ENCODE measurements around the gene TMTC2. TPM values are rescaled to one million over a fixed set of nuclear protein-coding genes. Genes with fewer than 3 reads are reported as not detected.

Gene TMTC2
- total RNA-seq, 1 donor from 2014 or later = 37.3 TPM

DNA sequence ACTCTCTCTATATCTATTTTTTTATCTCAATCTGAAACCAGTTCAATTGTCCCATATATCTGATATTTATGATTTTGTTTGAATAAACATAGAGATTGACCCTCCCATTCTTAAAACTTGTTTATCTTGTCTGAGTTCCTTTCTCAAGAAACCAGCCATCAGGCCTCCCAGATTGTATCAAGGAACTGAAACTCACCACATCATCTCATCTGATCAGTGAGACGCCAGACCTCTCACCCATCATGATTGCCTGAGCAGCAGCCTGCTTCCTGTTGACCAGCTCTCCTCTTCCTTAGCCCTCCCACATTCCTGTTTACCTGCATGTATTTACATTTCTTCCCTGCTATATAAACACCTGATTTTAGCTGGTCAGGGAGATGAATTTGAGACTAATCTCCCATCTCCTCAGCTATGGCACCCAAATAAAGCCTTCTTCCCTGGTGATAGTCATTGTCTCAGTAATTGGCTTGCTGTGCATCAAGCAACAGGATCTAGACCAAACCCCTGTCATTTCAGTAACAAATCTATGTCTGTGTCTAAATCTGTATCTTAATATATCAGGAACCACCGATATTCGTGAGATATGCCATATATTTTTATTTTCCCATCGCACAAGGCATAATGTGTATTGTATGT lies 323.6 kb downstream of the TMTC2 start:
- DNase-seq (ENCODE audit: low spot score) = no peak

DNA sequence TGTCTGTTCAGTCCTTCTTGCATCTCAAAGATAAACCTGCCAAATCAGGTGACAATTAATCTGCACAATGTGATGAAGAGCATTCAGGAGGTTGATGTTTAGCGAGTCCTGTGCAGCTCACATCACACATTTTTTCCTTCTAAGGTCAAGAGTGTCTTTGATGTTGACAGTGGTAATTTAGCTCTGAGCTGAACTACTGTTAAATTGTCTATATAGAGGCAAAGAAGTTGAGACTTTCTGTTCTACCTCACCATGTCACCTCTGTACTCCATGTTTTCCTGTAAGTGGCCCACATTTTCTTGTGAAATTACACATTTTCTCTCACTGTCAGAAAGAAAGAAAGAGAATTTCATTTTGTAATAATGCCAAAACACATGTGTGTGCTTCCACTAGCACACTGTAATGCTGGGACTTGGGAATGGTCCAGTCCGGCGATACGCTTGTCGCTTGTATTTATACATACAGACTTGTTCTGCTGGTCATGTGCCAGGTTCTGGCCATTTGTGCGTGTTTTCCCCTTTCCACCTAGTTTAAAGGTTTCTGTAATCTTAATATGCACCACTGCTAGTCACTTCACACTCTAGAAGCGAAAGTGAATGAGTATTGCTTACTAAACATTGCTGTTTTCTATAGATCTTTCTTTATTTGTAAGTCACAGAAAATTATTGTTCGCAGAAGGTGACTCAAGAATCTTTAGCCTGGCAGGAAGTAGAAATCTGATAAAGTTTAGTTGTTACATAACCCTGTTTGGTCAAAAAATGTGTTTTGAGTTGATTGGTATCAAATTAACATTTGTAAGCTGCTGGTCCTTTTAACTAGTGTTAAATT lies 328.9 kb downstream of the TMTC2 start:
- DNase-seq (ENCODE audit: low spot score) = no peak

DNA sequence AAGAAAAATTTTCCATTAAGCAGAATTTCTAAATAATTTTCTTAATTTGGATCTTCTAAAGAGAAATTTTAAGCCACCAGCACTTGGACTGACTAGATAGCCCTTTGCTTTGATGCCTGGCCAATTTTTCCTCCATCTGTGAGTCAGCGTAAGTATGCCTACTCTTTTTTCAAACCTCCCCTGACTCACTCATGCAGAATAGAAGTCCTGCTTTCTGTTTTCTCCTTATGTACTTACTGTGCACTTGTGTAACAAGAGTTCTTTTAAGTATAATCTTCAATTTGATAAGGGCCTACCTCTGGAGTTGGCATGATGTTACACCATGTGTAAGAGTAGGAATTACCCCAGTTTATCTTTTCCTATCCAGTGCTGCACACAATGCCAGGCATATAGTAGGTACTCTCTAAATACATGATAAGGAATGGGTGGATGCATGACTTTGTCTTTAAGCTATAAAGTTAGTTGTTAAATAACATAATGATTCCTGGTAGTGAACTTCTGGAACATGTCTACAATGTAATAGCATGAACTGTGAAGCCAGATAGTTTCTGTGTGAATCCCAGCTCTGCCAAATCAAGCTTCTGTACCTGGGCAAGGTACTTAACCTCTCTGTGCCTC lies 329.6 kb downstream of the TMTC2 start:
- DNase-seq (ENCODE audit: low spot score) = peak; percentile 95

DNA sequence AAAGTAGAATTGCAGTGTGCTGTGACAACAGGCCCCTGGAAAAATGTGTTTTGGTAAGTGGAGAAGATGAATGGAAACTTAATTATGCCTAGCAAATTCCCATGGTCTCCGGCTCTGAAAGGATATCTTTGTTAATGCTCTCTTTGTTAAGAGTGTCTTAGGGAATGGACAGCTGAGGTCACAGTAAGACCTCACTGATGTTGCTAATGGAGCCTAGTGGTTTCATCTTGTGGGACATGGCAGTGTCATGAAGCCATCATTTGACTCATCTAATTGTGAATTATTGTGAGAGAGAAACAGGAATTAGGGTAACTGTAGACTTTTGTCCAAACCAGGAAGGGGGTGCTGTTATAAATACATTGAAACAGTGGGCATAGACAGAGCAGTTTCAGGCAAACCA lies 330.3 kb downstream of the TMTC2 start:
- no peak for DNase-seq (ENCODE audit: low spot score)

DNA sequence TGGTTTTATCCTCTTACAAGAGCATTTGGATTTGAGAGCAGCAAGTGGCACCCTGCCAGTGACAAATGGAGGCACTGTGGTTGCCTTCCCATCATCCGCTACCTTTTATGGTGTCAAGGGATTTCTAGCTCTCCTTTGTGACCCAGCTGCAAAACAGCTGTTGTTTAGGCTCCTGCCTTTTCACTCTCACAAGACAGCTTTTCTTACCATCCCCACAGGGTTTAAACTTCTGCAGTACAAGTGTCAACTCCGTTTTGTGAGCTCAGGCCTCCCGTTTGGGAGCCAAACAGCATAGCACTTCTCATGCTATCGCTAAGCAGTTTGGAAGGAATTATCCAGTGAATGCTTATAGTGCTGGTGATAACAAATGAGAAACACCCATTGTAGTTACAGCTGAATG lies 331.4 kb downstream of the TMTC2 start:
- peak; percentile 83 for DNase-seq (ENCODE audit: low spot score)

DNA sequence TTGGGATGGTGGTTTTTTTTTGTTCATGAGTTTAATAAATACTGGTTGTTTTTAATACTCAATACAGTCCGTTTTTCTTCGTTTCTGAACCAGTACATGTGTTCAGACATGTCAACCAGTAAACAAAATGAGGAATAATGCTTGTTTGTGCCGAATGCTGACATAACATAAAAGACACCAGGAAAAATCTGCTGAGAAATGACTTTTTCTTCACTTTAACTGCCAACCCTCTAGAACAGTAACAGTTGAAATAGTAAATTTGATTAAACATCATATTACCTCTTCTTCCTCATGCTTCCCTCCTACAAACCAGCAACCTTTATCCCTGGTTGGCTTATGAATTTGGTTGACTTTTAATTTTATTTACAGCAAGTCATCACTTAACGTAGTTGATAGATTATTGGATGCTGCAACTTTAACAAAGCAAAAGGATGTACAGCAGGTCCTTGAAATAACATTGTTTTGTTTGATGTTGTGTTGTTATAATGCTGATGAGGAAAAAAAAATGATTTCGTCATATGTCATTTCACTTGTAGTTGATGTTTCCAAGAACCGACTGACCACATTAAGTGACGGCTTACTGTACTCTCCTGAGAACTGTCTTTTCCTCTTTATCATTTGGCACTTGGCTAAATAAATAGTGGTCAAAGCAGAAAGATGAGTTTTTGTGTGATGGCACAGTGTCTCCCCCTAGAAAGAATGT lies 340.5 kb downstream of the TMTC2 start:
- no peak for DNase-seq (ENCODE audit: low spot score)

DNA sequence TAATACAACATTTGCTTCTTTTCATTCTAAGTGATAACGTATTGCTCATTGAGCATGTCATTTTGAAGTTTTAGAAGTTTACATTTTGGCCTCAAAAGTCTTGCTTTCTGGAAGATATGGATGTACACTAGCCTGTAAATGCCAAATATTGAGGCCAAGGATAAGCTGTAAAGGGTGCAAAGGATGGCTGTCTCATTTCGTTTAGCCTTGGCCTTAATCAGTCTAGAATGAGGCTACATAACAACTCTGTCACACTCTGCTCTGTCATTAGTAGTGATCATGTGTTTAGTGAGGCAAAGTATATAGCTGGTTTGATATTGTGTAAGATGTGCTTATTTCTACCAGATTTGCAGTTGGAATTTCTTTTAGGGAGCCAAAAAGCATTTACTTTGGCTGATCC lies 344.5 kb downstream of the TMTC2 start:
- DNase-seq (ENCODE audit: low spot score) = no peak

DNA sequence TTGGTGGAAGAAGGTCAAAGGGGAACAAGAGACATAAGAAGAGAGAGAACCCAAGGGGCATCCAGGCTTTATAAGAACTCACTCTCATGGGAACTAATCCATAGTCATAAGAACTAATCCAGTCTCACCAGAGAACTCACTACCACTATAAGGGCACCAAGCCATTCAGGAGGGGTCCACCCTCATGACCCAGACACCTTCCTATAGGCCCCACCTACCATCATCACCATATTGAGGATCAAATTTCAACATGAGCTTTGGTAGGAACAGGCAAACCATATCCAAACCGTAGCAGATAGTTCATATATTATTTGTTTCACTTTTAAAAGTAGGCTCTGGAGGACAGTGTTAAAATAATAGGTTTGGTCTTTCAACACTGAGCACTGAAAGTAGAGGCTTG lies 350.1 kb downstream of the TMTC2 start:
- no peak for DNase-seq (ENCODE audit: low spot score)

DNA sequence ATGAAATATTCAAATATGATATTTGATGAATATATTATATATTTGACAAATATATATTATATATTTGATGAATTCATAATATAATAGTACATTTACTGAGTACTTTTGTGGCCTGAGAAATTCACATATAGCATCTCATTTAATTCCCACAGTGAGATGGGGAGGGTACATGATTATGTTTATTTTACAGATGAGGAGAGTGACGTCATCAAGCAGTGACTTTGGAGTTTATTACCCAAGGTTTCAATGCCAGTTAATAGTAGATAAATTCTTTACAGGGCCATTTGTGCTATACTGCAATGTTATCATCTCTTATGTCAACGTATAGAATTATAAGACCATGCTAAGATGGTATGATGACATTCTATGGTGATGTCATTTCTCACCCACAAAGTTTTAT lies 352.7 kb downstream of the TMTC2 start:
- DNase-seq (ENCODE audit: low spot score) = no peak

DNA sequence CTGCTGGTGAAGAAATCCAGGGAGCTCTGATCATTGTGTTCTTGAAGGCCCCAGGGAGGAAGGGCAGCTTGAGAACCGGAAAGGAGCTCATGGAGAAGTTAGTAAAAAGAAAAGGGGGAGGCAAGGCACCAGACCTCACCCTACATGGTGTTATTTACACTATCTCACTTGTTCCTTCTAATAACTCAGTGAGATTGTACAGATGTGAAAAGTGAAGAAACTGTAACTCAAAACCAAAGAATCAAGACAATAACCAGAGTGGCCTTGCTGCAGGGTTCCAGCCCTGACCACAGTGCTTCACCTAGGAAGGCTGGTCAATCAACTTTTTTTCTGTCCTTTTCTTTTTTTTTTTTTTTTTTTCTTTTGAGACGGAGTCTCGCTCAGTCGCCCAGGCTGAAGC lies 353.6 kb downstream of the TMTC2 start:
- no peak for DNase-seq (ENCODE audit: low spot score)

DNA sequence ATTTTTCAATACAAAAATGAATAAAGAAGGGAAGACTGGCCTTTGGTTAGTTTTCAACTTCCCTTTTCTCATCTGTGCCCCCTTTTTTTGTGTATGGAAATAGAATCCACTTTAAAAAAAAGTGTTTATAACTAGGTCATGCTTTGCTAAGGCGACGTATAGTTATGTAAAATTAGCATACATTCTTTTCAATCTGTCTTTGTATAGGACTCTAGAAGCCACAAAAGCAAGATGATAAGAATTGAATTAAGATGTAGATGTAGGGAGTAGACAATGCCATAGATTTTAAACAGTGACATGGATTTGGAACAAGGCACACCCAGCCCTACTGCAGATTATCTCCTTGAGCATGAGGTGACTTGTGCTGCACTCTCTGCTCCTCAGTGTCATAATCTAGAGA lies 354.3 kb downstream of the TMTC2 start:
- DNase-seq (ENCODE audit: low spot score) = no peak

DNA sequence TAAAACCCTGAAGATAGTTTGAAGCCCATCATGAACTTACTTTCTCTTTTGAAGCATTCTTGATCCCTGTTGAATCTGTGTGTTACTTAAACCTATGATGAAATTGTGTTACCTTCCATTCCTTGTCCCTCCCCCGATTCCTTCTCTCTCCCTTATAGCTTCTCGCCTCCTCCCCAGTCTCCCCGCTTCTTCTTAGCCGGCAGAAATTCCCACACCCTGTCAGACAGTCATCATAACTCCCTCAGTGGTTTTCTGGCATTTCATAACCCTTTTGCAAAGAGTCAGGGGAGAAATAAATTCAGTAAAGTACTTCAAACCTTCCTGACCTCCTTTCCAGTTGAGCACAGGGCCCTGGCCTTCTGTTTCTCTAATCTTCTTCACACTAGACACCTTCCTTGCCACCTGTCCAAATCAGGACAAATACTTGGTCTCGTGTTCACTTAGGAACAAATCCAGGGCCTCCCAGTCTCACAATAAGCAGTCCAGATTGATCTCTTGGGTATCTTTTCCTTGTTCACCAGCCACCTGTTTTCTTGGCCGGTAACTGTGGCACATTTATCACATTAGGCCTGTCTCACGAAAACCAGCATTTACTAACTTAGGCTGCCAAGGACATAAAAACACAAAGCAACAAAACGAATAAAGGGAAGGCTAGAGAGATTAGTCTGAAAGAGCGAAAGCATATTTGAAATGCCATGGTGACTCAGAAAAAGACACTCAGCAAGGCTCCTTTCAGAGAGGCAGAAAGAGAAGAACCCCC lies 355.9 kb downstream of the TMTC2 start:
- peak; percentile 40 for DNase-seq (ENCODE audit: low spot score)

DNA sequence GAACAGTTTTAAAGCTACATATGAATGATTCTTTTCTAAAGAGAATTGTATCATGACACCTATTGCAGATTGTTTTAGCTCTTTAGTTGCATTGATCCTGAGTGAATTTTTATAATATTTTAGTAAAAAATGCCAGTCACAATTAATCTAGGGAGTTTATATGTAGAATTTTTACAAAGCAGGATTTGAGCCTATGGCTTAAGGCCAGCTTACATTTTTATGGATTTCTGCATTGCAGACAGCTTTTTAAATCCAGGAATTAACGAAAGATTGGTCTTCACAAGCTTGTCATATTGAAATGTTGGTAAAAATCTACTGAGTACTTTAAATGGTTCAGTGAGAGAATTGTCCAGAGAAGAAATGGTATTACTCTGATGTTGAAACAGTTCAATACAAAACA lies 358.0 kb downstream of the TMTC2 start:
- peak; percentile 54 for DNase-seq (ENCODE audit: low spot score)

DNA sequence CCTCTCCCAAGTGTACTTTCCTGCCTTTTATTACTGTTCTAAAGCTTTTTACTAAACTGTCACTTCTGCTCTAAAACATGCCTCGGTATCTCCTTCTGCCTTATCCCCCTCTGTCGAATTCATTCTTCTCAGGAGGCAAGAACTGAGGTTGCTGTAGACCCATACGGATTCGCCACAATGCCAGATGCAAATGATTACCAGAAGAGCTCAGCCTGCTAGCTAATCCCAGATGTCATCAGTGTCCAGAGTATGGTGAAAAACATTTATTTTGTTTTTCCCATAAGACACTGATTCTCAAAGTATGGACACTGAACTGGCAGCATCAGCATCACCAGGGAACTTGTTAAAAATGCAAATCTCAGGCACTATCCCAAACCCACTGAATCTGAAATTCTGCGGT lies 359.3 kb downstream of the TMTC2 start:
- peak; percentile 10 for DNase-seq (ENCODE audit: low spot score)

DNA sequence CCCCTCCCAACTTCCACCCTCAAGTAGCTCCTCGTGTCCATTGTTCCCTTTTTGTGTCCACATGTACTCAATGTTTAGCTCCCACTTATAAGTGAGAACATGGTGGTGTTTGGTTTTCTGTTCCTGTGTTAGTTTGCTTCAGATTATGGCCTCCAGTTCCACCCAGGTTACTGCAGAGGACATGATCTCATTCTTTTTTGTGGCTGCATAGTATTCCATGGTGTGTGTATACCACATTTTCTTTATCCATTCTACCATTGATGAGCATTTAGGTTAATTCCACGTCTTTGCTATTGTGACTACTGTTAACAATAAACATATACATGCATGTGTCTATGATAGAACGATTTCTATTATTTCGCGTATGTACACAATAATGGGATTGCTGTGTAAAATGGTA lies 362.6 kb downstream of the TMTC2 start:
- DNase-seq (ENCODE audit: low spot score) = no peak

DNA sequence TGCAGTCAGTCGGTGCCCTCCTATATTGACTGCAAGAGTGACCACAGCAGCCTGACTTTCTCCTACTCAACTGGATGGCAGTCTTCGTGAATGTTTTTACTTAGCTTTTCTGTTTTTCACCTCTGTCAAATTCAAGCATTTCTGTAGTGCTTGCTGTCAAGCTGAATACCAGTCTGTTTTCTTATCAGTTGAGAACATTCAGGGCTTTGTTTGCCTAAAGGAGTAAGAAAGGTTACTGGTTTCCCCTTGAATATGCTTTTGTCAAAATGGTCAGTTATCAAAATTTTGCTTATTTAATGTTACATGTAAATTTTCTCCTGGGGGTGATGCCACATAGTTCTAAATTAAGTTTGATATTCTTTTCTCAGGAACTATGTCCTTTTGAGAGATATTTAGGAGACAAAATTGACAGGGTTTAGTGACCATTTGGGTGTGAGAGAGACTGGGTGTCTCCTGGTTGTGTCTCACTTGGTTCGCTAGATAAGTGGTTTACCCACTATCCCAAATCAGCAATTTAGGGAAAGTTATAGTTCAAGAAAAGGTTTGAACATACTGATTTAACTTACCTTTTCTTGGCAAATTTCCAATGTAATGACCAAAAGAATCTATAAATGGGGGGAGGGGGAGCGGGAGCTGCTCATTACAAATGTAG lies 366.3 kb downstream of the TMTC2 start:
- no peak for DNase-seq (ENCODE audit: low spot score)

DNA sequence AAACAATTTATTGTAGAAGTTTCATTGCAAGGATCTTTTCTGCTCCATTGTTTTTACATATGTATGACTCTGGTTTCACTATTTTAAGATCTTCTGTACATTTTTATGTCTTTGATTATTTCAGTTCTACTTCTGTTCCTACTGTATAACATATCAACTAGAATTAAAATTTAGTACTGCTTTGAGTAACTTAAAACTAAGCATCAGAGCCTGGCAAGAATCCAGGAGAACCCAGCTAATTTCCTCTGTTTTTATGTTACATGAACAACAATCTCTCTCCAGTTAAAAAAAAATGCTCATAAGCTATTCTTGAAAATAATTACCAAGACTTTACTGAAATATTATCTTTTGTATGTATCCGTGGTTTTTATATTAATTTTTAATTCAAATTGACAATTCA lies 370.7 kb downstream of the TMTC2 start:
- no peak for DNase-seq (ENCODE audit: low spot score)

DNA sequence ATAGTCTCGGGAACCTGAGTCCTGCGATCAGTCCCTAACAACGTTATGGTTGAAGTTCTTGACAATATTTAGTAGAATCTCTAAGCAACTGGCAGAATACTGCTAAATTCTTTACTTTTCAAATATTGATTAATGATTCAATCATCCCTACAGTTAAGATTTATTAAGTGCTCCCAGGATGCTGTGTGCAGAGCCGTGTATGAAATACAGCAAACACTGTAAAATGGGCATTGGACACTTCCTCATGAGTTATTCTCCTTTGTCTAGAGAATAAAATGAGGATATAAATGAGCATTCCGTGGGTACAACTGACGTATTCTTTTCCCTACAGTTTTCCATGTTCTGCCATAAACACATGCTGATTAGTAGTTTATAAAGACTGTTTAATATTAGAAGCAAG lies 372.4 kb downstream of the TMTC2 start:
- DNase-seq (ENCODE audit: low spot score) = no peak

DNA sequence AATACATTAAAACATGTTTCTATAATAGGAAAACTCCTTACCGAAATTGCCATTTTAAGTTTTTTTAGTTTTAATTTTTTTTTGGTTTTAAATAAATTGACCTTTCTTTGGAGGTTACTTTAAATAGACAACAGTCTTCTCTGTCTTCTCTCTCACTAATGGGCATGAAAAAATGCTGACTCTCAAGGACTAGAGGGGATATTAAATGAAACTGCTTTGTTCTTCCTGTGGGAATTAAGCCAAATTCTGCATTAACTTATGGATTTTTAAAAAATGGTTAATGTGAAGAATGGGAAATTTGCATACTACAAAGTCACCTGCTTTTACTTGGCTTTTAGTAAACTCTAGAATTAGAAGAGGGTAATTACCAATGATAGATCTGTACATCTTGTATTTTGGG lies 378.9 kb downstream of the TMTC2 start:
- DNase-seq (ENCODE audit: low spot score) = no peak

DNA sequence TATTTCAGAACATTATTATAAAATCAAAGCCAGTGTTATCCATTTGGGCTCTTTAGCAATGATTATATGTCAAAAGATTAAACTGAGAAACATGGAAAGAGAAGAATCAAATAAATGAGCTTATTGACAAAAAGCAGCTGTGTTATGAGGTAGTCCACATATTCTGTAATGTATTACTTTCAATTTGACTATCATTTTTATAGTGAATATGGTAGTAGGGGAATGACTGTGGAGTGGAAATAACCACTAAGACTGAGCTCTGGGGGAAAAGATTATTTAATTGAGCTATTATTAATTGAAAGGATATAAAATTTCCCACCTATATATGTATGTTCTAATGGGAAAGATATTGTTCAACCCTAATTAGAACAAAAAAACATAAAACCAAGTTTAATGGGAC lies 381.3 kb downstream of the TMTC2 start:
- DNase-seq (ENCODE audit: low spot score) = no peak

DNA sequence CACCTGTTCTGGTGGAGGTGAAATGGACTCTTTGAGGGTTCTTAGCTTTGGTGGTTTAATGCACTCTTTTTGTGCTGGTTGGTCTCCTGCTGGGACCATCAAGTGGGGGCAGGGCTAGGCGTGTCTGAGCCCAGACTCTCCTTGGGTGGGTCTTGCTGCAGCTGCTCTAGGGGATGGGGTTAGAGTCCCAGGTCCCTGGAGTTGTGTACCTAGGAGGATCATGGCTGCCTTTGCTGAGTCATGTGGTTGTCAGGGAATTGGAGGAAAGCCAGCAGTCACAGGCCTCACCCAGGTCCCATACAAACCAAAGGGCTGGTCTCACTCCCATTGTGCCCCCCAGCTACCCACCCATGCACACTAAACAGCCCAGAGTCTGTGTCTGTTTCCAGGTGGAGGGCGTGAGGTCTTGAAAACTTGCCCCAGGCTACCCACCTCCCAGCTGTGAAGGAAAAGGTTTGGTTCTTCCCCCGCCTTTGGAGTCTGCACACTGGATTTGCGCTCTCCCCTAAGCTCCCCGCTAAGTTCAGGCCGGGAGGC lies 387.7 kb downstream of the TMTC2 start:
- no peak for DNase-seq (ENCODE audit: low spot score)
